MM.1S (cell line): ENCODE data around the gene PDGFD.

Source experiments
- EZH2 ChIP-seq: fragments of 300-600 bp; sonication (generic); optimal IDR thresholded peaks from 2 replicates; pipeline ENCODE3; 2017; ENCODE audit warnings: low read depth, mild to moderate bottlenecking, antibody characterized with exemption, low read length, mixed read lengths
- TF ChIP-seq, protein P1 (sequence below): fragments of 300-600 bp; sonication (generic); IDR thresholded peaks from 2 replicates; pipeline ENCODE4 v1.5.1; 2016; ENCODE audit warnings: antibody characterized with exemption, low read length, mixed read lengths

DNA sequence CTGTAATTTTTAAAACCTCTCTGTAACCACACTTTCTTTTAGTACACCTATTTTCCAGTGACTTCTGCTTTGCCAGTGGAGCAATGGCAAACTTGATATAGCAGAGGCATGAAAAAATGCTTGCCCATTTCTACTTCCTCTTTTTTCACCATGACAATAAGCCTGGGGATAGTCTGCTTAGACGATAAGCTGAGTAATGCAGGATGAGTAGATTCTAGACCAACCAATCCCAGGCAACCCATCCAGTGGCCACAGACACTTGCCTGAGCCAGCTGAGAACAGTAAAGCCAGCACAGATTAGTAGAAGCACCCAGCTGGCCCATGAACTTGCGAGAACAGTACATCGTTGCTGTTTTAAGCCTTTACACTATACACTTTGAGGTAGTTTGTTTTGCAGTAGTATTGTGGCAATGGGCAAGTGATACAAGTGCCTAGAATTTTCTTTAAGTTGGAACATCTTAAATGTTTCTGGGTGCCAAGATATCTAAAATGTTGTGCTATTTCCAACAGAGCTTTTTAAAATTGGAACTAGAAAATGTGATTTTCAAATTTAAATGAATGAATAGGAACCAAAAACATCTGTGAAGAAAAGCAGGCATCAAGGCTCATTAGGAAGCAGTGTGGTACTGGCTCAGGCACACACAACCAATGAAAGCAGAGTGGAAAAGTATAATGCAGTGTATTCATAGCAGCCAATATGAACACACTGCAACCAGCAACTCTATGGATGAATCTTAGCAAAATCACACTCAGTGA, 89.8 kb downstream of the PDGFD start:
- TF ChIP-seq EZH2, result no peak
- TF ChIP-seq, protein P1, sequence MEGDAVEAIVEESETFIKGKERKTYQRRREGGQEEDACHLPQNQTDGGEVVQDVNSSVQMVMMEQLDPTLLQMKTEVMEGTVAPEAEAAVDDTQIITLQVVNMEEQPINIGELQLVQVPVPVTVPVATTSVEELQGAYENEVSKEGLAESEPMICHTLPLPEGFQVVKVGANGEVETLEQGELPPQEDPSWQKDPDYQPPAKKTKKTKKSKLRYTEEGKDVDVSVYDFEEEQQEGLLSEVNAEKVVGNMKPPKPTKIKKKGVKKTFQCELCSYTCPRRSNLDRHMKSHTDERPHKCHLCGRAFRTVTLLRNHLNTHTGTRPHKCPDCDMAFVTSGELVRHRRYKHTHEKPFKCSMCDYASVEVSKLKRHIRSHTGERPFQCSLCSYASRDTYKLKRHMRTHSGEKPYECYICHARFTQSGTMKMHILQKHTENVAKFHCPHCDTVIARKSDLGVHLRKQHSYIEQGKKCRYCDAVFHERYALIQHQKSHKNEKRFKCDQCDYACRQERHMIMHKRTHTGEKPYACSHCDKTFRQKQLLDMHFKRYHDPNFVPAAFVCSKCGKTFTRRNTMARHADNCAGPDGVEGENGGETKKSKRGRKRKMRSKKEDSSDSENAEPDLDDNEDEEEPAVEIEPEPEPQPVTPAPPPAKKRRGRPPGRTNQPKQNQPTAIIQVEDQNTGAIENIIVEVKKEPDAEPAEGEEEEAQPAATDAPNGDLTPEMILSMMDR, result no peak
